K562 (cell line): ENCODE measurements around the gene PCSK5. TPM values are rescaled to one million over a fixed set of nuclear protein-coding genes. Genes with fewer than 3 reads are reported as not detected.

Source experiments
- ATAC-seq: fragments of 200-7000 bp; cut with Tn5 transposase; 3 replicates; pipeline ENCODE4 v1.9.1; 2020; ENCODE audit warnings: moderate library complexity
- BruUV-seq: library from RNA; stranded (reverse); fragments of 400-500 nt; replicated peaks from 2 replicates; lab custom pipeline; 2021; lab: Mats Ljungman, UMichigan
- CTCF ChIA-PET: fragments of 300-600 bp; formaldehyde crosslinking; extraction: SDS; loops from one replicate; lab custom pipeline; 2021; ENCODE audit warnings: low intra/inter-chr PET ratio; lab: Yijun Ruan, JAX
- POLR2A ChIA-PET: fragments of 300-600, 350-650 bp; sonication (Branson Sonifier 250); formaldehyde crosslinking; extraction: SDS; loops from one replicate; lab custom pipeline; 2021; ENCODE audit warnings: antibody characterized with exemption, inconsistent platforms; lab: Yijun Ruan, JAX
- DNase-seq, 4 experiments: peaks; one replicate each; pipeline versions ENCODE4 v3.0.0 to v3.0.0-alpha.2; 2011 to 2018; ENCODE audit warnings: low spot score in 3 of 4, mixed read lengths in 3 of 4; ENCODE audit errors: extremely low read depth in 1 of 4
- FAIRE-seq: peaks from 2 replicates; lab custom pipeline; 2011; peaks lifted over from hg19 to GRCh38; lab: Jason Lieb, UNC
- H2AFZ ChIP-seq: 2 replicates; pipeline ENCODE4 v1.6.0; 2011; ENCODE audit warnings: low read depth, low read length, control low read depth, inconsistent platforms
- H3K27ac ChIP-seq: fragments of 200-600 bp; 3 replicates; pipeline ENCODE4 v1.8.0; 2011; ENCODE audit warnings: low read depth, mild to moderate bottlenecking, control low read depth, inconsistent platforms, low read length, moderate library complexity, mixed read lengths; ENCODE audit errors: extremely low read depth
- H3K27me3 ChIP-seq, 2 experiments: fragments of 300-600 bp in 1 of 2; 2 replicates in 1 of 2; 3 replicates in 1 of 2; pipeline versions ENCODE4 v1.6.0 to v1.8.0; 2011; ENCODE audit warnings: inconsistent platforms in 2 of 2, low read length in 2 of 2, mild to moderate bottlenecking in 1 of 2, mixed read lengths in 1 of 2, moderate library complexity in 1 of 2; ENCODE audit not compliant: control insufficient read depth in 2 of 2, insufficient read depth in 2 of 2
- H3K36me3 ChIP-seq: fragments of 300-600 bp; 3 replicates; pipeline ENCODE4 v1.8.0; 2011; ENCODE audit warnings: mild to moderate bottlenecking, low read length, inconsistent platforms; ENCODE audit not compliant: control insufficient read depth, insufficient read depth
- H3K4me1 ChIP-seq, 2 experiments: fragments of 200-600 bp in 1 of 2; replicated peaks in 1 of 2; 2 replicates in 1 of 2; 3 replicates in 1 of 2; pipeline versions ENCODE4 v1.5.1 to v1.8.0; 2011; ENCODE audit warnings: inconsistent platforms in 2 of 2, low read length in 2 of 2, mild to moderate bottlenecking in 1 of 2, mixed read lengths in 1 of 2, moderate library complexity in 1 of 2; ENCODE audit not compliant: control insufficient read depth in 2 of 2, insufficient read depth in 2 of 2
- H3K4me2 ChIP-seq: 2 replicates; pipeline ENCODE4 v1.6.1; 2011; ENCODE audit warnings: low read length, control low read depth, inconsistent platforms, mixed read lengths; ENCODE audit not compliant: insufficient read depth
- H3K4me3 ChIP-seq: fragments of 200-600 bp; sonication (generic), shearing (Covaris generic); 2 replicates; pipeline ENCODE4 v1.5.1; 2016; ENCODE audit warnings: control low read depth, inconsistent platforms
- H3K79me2 ChIP-seq: fragments of 200-600 bp; 3 replicates; pipeline ENCODE4 v1.8.0; 2011; ENCODE audit warnings: low read length, inconsistent platforms; ENCODE audit not compliant: control insufficient read depth, insufficient read depth
- H3K9ac ChIP-seq, 2 experiments: 2 replicates each; pipeline versions ENCODE4 v1.6.0 to v1.6.1; 2011; ENCODE audit warnings: low read depth in 2 of 2, low read length in 2 of 2, control low read depth in 1 of 2, inconsistent platforms in 1 of 2, mild to moderate bottlenecking in 1 of 2, mixed read lengths in 1 of 2; ENCODE audit not compliant: insufficient read depth in 1 of 2
- H3K9me1 ChIP-seq: one replicate; pipeline ENCODE4 v1.6.0; 2011; ENCODE audit warnings: inconsistent platforms, mild to moderate bottlenecking, low read length, moderate library complexity; ENCODE audit not compliant: control insufficient read depth, insufficient read depth
- H3K9me3 ChIP-seq: replicated peaks from 2 replicates; pipeline ENCODE4 v1.5.1; 2011; ENCODE audit warnings: low read depth, low read length, inconsistent platforms; ENCODE audit not compliant: control insufficient read depth, insufficient read depth
- H4K20me1 ChIP-seq: replicated peaks from 2 replicates; pipeline ENCODE4 v1.6.1; 2011; ENCODE audit warnings: low read length, inconsistent platforms, mixed read lengths; ENCODE audit not compliant: control insufficient read depth, insufficient read depth
- HNRNPUL1 ChIP-seq: fragments of 200-400 bp; formaldehyde crosslinking; IDR thresholded peaks from 2 replicates; pipeline ENCODE4 v1.6.1; 2017; ENCODE audit warnings: low read length
- ZNF445 ChIP-seq: fragments of 250-450 bp; sonication (Bioruptor Pico); IDR thresholded peaks from 2 replicates; pipeline ENCODE4 v1.4.0; 2020; ENCODE audit warnings: low read depth, mild to moderate bottlenecking, moderate library complexity
- WGBS: fragments of 100-300 bp; shearing (Covaris generic); methylation state at CpG from one replicate; pipeline ENCODE4 v1.1.6; 2016; ENCODE audit warnings: low coverage, mixed read lengths; ENCODE audit not compliant: insufficient coverage; ENCODE audit errors: missing lambda C conversion rate; 5-methylcytosine and 5-hydroxymethylcytosine counted together
- in situ Hi-C: fragments of 300-500 bp; cut with MboI; formaldehyde crosslinking; loops from 4 replicates; pipeline ENCODE4 v1.15.0; 2018; ENCODE audit warnings: inconsistent platforms, mixed read lengths
- intact Hi-C: fragments of 100-400 bp; cut with micrococcal nuclease; formaldehyde crosslinking; loops from 2 replicates; pipeline ENCODE4 v1.14.2; 2022
- polyA plus RNA-seq, 8 experiments: library from polyadenylated mRNA; depleted of rRNA in 4 of 8; stranded (reverse) in 5 of 8; unstranded in 3 of 8; fragments of >200 nt; fragmentation: Nextera tagmentation in 2 of 8; fragmentation: Illumina TruSeq in 1 of 8; extraction: Ambion mirVana in 2 of 8; extraction: Trizol in 1 of 8; gene quantifications; 2 replicates each; pipeline versions ENCODE4 v1.2.1 to v1.2.3, GENCODE V29; 2011 to 2014; ENCODE audit warnings: inconsistent platforms in 1 of 8, missing spikeins in 1 of 8
- total RNA-seq, 7 experiments: library from RNA; depleted of rRNA in 6 of 7; stranded (reverse); fragments of >200 nt in 6 of 7; fragmentation: Illumina TruSeq in 2 of 7; extraction: Trizol in 2 of 7; gene quantifications; 2 replicates each; pipeline versions ENCODE4 v1.2.1 to v1.2.3, GENCODE V29; 2011 to 2021; ENCODE audit warnings: low replicate concordance in 1 of 7
- TF ChIP-seq, protein P1 (sequence below): fragments of 200-600 bp; sonication (generic); IDR thresholded peaks from one replicate; pipeline ENCODE4 v1.6.1; 2012; ENCODE audit warnings: mild to moderate bottlenecking, low read depth, low read length, inconsistent platforms

The PCSK5 gene
- total and polyA plus RNA-seq, 9 of the 15 experiments (the other 6 are each of a cell fraction or from before 2014, with no cell fraction given) = not detected

DNA sequence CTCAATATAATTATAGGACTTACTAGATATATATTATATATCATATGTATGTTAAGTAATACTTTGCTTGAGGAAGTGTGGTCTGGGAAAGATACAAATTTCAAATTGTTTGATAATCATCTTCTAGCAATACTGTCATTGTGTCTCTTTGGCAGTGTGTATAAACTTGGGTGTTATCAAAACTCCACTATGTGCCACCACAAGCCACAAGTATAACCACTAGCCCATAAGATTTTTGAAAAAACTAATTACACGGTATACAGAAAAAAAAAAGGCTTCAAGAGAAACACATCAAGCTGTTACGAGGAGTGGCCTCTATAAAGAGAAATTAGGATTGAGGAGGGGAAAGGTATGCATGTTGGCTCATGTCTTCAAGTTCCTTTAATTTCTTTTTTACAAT, 44.7 kb upstream of the PCSK5 start:
- DNase-seq = no peak
- in situ Hi-C loops = no loop called here
- Histone ChIP-seq H3K27me3 (no peaks in the 10 kb centered on the region), H3K4me2 (no peak overlapping the region), H3K9me3 (no peaks in the 10 kb centered on the region), H4K20me1 (no peaks in the 10 kb centered on the region), H3K79me2 (no peaks in the 10 kb centered on the region)
- 0% methylated on average over 1 of the region's 2 CpGs for WGBS
- CTCF ChIA-PET = no interaction called here
- no peak for TF ChIP-seq ZNF445
- no peak for TF ChIP-seq HNRNPUL1
- TF ChIP-seq, protein P1, sequence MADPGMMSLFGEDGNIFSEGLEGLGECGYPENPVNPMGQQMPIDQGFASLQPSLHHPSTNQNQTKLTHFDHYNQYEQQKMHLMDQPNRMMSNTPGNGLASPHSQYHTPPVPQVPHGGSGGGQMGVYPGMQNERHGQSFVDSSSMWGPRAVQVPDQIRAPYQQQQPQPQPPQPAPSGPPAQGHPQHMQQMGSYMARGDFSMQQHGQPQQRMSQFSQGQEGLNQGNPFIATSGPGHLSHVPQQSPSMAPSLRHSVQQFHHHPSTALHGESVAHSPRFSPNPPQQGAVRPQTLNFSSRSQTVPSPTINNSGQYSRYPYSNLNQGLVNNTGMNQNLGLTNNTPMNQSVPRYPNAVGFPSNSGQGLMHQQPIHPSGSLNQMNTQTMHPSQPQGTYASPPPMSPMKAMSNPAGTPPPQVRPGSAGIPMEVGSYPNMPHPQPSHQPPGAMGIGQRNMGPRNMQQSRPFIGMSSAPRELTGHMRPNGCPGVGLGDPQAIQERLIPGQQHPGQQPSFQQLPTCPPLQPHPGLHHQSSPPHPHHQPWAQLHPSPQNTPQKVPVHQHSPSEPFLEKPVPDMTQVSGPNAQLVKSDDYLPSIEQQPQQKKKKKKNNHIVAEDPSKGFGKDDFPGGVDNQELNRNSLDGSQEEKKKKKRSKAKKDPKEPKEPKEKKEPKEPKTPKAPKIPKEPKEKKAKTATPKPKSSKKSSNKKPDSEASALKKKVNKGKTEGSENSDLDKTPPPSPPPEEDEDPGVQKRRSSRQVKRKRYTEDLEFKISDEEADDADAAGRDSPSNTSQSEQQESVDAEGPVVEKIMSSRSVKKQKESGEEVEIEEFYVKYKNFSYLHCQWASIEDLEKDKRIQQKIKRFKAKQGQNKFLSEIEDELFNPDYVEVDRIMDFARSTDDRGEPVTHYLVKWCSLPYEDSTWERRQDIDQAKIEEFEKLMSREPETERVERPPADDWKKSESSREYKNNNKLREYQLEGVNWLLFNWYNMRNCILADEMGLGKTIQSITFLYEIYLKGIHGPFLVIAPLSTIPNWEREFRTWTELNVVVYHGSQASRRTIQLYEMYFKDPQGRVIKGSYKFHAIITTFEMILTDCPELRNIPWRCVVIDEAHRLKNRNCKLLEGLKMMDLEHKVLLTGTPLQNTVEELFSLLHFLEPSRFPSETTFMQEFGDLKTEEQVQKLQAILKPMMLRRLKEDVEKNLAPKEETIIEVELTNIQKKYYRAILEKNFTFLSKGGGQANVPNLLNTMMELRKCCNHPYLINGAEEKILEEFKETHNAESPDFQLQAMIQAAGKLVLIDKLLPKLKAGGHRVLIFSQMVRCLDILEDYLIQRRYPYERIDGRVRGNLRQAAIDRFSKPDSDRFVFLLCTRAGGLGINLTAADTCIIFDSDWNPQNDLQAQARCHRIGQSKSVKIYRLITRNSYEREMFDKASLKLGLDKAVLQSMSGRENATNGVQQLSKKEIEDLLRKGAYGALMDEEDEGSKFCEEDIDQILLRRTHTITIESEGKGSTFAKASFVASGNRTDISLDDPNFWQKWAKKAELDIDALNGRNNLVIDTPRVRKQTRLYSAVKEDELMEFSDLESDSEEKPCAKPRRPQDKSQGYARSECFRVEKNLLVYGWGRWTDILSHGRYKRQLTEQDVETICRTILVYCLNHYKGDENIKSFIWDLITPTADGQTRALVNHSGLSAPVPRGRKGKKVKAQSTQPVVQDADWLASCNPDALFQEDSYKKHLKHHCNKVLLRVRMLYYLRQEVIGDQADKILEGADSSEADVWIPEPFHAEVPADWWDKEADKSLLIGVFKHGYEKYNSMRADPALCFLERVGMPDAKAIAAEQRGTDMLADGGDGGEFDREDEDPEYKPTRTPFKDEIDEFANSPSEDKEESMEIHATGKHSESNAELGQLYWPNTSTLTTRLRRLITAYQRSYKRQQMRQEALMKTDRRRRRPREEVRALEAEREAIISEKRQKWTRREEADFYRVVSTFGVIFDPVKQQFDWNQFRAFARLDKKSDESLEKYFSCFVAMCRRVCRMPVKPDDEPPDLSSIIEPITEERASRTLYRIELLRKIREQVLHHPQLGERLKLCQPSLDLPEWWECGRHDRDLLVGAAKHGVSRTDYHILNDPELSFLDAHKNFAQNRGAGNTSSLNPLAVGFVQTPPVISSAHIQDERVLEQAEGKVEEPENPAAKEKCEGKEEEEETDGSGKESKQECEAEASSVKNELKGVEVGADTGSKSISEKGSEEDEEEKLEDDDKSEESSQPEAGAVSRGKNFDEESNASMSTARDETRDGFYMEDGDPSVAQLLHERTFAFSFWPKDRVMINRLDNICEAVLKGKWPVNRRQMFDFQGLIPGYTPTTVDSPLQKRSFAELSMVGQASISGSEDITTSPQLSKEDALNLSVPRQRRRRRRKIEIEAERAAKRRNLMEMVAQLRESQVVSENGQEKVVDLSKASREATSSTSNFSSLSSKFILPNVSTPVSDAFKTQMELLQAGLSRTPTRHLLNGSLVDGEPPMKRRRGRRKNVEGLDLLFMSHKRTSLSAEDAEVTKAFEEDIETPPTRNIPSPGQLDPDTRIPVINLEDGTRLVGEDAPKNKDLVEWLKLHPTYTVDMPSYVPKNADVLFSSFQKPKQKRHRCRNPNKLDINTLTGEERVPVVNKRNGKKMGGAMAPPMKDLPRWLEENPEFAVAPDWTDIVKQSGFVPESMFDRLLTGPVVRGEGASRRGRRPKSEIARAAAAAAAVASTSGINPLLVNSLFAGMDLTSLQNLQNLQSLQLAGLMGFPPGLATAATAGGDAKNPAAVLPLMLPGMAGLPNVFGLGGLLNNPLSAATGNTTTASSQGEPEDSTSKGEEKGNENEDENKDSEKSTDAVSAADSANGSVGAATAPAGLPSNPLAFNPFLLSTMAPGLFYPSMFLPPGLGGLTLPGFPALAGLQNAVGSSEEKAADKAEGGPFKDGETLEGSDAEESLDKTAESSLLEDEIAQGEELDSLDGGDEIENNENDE = no peak
- TF ChIP-seq, all 486 proteins: peak for 0
- Histone ChIP-seq H3K27ac (no peak overlapping the region), H3K9me1 (no peaks in the 10 kb centered on the region), H3K36me3 (no peaks in the 10 kb centered on the region), H3K4me3 (no peak overlapping the region), H3K4me1 (no peaks in the 10 kb centered on the region), H2AFZ (no peak overlapping the region), H3K9ac (no peak overlapping the region)
- FAIRE-seq = no peak
- POLR2A ChIA-PET = interaction anchor here (0.6 kb wide), 1 partner anchor 81 kb away, joined by 3 read pairs; no protein-coding TSS in a partner anchor
- intact Hi-C loops = no loop called here
- ATAC-seq = no peak
- BruUV-seq = no TSS peak
